ACC112 (cell line): ENCODE data around the gene KCP.
A peak's percentile ranks its signal among the peaks of the same experiment; 100 is the strongest.

ENCODE experiments used
- H2AFZ ChIP-seq: fragments of 200-600 bp; sonication (generic); one replicate; pipeline ENCODE4 v1.6.0; 2017; ENCODE audit warnings: antibody characterized with exemption, low read length; ENCODE audit not compliant: unreplicated experiment
- H3K27ac ChIP-seq: fragments of 200-600 bp; sonication (generic); 2 replicates; pipeline ENCODE4 v1.5.1; 2014; ENCODE audit warnings: low read depth, mild to moderate bottlenecking, antibody characterized with exemption, low read length, moderate library complexity
- H3K27me3 ChIP-seq: fragments of 200-600 bp; sonication (generic); 2 replicates; pipeline ENCODE4 v1.6.1; 2014; ENCODE audit warnings: mild to moderate bottlenecking, antibody characterized with exemption, low read length, moderate library complexity, mixed read lengths; ENCODE audit not compliant: insufficient read depth
- H3K36me3 ChIP-seq: fragments of 200-600 bp; sonication (generic); 2 replicates; pipeline ENCODE4 v1.6.1; 2016; ENCODE audit warnings: mild to moderate bottlenecking, antibody characterized with exemption, low read length, moderate library complexity, mixed read lengths; ENCODE audit not compliant: insufficient read depth
- H3K4me1 ChIP-seq: fragments of 200-600 bp; sonication (generic); one replicate; pipeline ENCODE4 v1.6.1; 2016; ENCODE audit warnings: low read length, mixed read lengths; ENCODE audit not compliant: insufficient read depth, unreplicated experiment, control insufficient read depth
- H3K4me3 ChIP-seq: fragments of 200-600 bp; sonication (generic); 2 replicates; pipeline ENCODE4 v1.5.1; 2014; ENCODE audit warnings: mild to moderate bottlenecking, low read depth, low read length
- H3K79me2 ChIP-seq: fragments of 200-600 bp; sonication (generic); one replicate; pipeline ENCODE4 v1.6.0; 2016; ENCODE audit warnings: low read length; ENCODE audit not compliant: control insufficient read depth, unreplicated experiment, insufficient read depth

The KCP gene

DNA sequence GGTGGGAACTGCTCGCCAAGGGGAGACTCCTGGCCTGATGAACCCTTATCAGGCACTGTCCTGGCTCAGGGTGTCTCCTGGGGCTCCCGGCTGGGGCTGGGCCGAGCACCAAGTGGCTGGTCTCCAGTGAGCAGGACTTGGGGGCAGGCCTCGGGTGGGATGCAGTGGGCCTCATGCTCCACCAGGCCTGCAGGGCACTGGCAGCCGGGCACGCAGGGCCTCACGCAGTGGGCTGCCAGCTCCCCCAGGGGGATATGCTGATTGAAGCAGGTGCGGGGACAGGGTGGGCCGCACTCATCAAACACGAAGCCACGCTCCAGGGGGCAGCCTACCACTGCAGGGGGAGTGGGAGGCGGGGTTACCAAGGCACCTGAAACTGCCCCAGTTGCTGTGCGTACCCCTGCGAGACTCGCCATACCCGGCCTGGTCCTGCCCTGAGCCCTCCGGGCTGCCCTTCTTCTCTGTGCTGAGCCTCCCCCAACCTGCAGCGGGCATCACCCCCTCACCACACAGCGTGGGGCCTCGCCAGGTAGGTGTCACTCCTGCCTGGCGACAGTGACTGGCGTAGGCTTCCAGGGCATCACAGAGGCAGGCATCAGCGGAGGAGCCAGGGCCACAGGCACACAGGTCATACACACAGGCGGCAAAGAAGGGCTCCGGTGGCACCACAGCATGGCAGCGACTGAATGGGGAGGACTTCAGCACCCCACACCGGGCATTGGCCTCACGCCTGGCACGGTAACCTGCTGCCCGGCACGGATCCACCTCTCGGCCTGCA is 33.3 kb downstream of the KCP start:
- Histone ChIP-seq H3K27ac (no peak overlapping the region), H3K36me3 (no peaks in the 10 kb centered on the region), H3K27me3 (no peaks in the 10 kb centered on the region), H3K79me2 (no peaks in the 10 kb centered on the region), H3K4me3 (no peak overlapping the region), H2AFZ (no peak overlapping the region), H3K4me1 (no peaks in the 10 kb centered on the region)

DNA sequence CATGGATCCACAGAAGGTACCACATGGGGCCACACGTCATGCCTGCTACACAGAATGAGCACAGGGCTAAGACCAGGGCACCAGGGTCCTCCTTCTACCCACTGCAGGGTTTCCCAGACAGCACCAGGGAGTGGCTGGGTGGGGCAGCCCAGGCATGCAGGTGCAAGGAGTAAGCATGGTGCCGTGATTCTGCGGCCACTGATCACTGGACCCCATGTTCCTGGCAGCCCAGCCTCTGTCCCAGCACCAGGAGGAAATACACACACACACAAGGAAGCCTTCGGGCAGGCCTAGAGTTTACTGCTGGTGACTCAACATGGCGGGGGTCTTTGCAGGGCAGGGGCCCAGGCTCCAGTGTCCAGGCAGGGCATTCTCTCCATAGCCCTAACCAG is 33.9 kb downstream of the KCP start:
- Histone ChIP-seq H3K4me3 (no peak overlapping the region), H3K79me2 (no peaks in the 10 kb centered on the region), H3K27me3 (no peaks in the 10 kb centered on the region), H3K27ac (no peak overlapping the region), H2AFZ (no peak overlapping the region), H3K36me3 (no peaks in the 10 kb centered on the region), H3K4me1 (no peaks in the 10 kb centered on the region)

DNA sequence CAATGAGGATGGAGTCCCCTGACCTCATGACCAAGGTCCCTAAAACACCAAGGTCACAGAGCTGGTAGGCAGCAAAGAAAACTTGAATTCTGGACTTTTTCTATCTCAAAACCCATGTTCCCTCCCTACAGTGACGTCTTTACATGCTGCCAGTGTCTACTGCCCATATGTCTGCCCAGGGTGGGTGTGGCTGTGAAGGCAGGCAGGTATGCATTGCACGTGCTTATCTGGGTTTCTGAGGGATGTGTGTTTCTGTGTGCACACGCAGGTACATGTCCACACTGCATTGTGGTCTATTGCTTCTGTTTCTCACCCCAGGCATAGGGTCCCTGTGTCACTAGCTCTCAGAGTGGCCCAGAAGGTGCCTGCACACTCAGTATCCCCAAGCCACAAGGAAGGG is 34.4 kb downstream of the KCP start:
- H2AFZ ChIP-seq, result no peak overlapping the region
- H3K4me1 ChIP-seq, result no peaks in the 10 kb centered on the region
- H3K36me3 ChIP-seq, result no peaks in the 10 kb centered on the region
- no peak overlapping the region for H3K27ac ChIP-seq
- no peaks in the 10 kb centered on the region for H3K79me2 ChIP-seq
- H3K27me3 ChIP-seq, result no peaks in the 10 kb centered on the region
- no peak overlapping the region for H3K4me3 ChIP-seq

DNA sequence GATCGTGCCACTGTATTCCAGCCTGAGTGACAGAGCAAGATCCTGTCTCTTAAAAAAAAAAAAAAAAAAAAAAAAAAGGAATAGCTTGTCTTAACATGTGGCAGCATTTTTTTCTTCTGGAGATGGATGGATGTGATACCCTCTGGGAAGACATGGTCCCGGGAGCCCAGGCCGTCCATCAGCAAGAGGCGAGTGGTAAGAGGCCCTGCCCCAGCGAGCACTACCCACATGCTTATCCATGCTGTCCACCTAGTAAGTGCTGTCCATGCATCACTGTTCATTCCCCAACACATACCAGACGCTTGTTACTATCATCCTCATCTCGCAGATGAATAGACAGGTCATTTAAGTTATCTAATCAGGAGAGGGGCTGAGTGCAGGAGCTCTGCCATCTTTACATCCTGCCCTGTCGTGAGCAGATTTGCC is 35.0 kb downstream of the KCP start:
- H3K27me3 ChIP-seq, result no peaks in the 10 kb centered on the region
- H3K27ac ChIP-seq, result no peak overlapping the region
- no peaks in the 10 kb centered on the region for H3K79me2 ChIP-seq
- H3K4me1 ChIP-seq, result no peaks in the 10 kb centered on the region
- no peaks in the 10 kb centered on the region for H3K36me3 ChIP-seq
- H3K4me3 ChIP-seq, result no peak overlapping the region
- H2AFZ ChIP-seq, result no peak overlapping the region

DNA sequence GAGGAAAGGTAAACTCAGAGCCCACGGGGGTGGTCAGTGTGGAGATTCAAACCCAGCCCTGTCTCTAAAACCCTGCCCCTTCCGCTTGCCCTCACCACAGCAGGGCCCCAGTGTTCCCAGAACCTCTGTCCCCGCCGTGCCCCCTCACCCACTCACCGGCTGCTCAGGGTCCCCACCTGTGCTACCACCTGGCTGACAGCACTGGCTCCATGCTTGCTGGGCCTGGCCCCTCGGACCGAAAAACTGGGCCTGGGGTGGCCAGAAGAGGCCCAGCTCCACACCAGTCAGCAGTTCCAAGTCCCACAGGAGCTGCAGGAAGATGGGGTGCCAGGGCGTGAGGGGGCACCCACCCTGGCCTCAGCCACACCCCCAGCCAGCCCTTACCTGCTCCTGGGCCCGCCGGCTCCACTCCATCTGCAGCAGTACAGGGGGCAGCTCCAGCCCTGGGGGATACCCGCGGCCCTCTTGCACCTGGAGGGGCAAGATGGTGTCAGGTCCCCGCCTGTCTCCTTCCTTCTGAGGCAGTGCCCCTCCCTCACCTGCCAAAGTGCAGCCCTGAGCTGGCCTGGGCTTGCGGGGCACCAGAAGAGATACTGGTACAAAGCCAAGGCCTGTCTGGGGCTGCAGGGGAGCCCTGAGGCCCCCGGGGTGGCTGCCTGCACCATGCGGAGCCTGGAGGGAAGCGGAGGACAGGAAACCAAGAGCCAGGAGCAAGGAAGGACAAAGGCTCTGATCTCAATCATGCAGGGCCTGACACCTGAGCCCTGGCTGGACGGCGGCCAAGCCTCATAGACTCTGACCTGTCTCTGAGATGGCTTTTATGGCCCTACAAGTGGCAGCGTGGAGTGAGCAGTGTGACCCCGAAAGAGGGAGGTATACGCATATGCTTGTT is 36.1 kb downstream of the KCP start:
- no peak overlapping the region for H2AFZ ChIP-seq
- no peaks in the 10 kb centered on the region for H3K4me1 ChIP-seq
- no peak overlapping the region for H3K4me3 ChIP-seq
- no peaks in the 10 kb centered on the region for H3K79me2 ChIP-seq
- no peak overlapping the region for H3K27ac ChIP-seq
- H3K36me3 ChIP-seq, result no peaks in the 10 kb centered on the region
- H3K27me3 ChIP-seq, result peaks cover 10% of the 10 kb centered on the region

DNA sequence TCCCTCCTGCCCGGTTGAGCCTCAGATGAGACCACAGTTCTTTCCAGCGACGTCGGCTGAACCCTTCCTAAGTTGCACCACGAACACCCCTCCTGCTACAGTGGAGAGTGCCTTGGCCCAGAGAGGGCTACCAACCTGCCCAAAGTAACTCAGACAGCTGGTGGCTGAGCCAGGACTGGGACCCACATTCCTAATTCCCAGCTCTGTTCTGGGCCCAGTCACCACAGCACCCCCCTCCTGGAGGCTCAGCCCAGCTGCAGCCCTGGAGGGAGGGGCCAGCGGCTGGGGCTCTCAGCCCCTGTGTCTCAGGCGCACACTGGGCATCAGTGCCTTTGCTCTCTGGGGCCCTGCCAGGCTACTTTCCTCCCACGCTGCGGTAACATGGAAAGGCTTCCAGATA is 37.3 kb downstream of the KCP start:
- Histone ChIP-seq H3K36me3 (no peaks in the 10 kb centered on the region), H3K4me3 (no peak overlapping the region), H3K4me1 (peaks cover 3% of the 10 kb centered on the region), H2AFZ (no peak overlapping the region), H3K79me2 (no peaks in the 10 kb centered on the region), H3K27ac (no peak overlapping the region), H3K27me3 (peaks cover 10% of the 10 kb centered on the region)

DNA sequence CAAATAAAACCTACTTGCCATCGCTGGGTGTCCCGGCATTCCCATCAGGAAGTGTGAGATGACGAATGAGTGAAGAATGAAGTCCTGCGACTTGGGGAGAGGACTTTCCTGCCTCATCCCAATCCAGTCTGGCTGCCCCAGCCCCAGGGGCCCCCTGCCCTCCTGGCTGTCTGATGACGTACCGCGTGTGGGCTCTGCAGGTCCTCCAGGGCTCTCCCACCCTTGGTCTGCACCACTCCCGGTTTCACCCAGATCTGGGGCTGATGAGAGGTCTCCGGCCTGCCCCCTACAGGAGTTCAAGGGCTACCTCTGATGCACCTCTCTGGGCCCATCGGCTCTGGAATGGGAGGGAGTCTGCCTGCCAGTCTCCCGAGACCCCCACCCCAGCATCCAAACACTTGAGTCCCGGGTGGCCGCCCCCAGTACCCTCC is 38.1 kb downstream of the KCP start:
- Histone ChIP-seq H3K79me2 (no peaks in the 10 kb centered on the region), H3K4me3 (no peak overlapping the region), H3K4me1 (peaks cover 3% of the 10 kb centered on the region), H3K36me3 (no peaks in the 10 kb centered on the region), H3K27ac (no peak overlapping the region), H3K27me3 (peaks cover 10% of the 10 kb centered on the region), H2AFZ (no peak overlapping the region)

DNA sequence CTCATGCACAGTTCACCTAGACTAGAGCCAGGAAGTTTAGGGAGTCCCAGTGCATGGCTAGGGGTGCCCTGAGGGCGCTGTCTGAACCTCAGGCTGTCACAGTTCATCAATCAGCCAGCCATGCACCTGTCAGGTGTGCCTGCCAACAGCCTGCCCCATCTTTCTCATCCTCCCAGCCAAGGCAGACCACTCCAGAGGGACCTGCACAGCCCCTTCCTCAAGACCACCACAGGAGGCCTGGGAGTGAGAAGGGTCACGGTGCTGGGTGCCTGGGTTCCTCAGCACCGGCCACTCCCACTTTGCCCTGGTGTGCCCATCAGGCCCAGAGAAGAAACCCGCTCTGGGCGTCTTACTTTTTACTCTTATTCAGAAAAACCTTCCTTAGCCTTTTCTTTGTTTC is 39.5 kb downstream of the KCP start:
- H3K27me3 ChIP-seq, result peaks cover 10% of the 10 kb centered on the region
- H3K4me1 ChIP-seq, result peaks cover 3% of the 10 kb centered on the region
- no peak overlapping the region for H3K27ac ChIP-seq
- H3K4me3 ChIP-seq, result no peak overlapping the region
- H2AFZ ChIP-seq, result no peak overlapping the region
- H3K79me2 ChIP-seq, result no peaks in the 10 kb centered on the region
- no peaks in the 10 kb centered on the region for H3K36me3 ChIP-seq

DNA sequence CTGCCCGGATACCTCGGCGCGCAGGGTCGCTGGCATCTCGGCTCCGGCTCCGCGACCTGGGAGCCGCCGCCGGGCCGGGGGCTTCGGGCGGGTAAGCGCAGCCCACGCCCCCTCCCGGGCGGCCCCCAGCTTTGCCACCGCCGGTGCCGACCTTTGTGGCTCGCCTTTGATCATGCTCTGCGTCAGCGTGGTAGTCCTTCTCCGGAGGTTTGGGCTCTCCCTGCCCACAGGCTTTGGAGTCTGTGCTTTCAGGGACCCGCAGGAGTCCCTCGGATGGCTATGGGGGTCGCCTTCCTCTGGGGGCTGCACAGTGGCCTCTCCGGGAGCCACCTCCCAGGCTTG is 40.6 kb downstream of the KCP start:
- Histone ChIP-seq H3K79me2 (no peaks in the 10 kb centered on the region), H3K4me1 (peaks cover 3% of the 10 kb centered on the region), H3K4me3 (peak overlapping the region; percentile 70), H2AFZ (no peak overlapping the region), H3K27ac (no peak overlapping the region), H3K27me3 (peaks cover 10% of the 10 kb centered on the region), H3K36me3 (no peaks in the 10 kb centered on the region; the same call in 1 of the 2 replicates)

DNA sequence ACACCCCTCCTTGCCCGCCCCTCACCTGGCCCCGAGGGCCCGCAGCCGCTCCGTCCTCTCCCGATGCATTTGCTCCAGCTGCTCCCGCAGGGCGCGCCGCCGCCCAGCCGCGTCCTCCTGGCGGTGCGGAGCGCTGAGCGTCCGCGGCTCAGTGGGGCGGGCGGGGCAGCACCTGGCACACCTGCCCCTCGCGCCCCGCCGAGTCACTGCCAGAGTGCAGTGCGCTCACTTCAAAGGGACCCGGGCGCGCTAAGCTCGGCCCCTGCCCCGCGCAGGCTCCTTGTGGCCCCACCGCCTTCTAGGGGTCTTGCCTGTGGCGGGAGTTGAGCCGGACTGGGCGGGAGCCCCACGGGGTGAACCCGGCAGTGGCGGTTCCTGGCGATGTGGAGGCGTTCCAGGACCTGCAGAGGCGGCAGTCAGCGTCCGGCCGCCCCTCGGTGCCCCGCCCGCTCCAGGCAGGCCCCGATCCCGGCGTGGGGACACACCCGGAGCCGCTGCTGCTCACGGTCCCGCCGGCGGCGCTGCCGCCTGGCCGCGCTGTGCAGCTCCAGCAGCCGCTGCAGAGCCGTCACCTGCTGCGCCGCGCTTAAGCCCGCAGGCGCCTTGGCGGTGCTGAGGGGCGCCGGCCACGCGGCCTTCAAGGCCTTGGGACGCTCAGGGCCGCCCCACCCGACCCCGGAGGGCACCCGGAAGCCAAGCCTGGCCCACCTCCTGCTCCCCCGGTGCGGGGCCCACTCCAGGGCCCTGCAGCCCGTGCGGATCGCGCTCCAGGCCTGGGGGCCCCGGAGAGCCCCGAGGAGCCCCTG is 41.2 kb downstream of the KCP start:
- Histone ChIP-seq H3K27me3 (peaks cover 10% of the 10 kb centered on the region), H3K27ac (no peak overlapping the region), H3K79me2 (no peaks in the 10 kb centered on the region), H3K4me1 (peaks cover 3% of the 10 kb centered on the region), H3K4me3 (peak overlapping the region; percentile 70), H2AFZ (no peak overlapping the region), H3K36me3 (no peaks in the 10 kb centered on the region; the same call in 1 of the 2 replicates)
